Naive thymus-derived CD4-positive, alpha-beta T cell (primary cell): ENCODE measurements around the gene PEMT. TPM values are rescaled to one million over a fixed set of nuclear protein-coding genes. Genes with fewer than 3 reads are reported as not detected.

ENCODE experiments used
- ATAC-seq: fragments of 150-1000 bp; cut with Tn5 transposase; 2 replicates; pipeline ENCODE4 v1.10.0; 2021; ENCODE audit warnings: mild to moderate bottlenecking, moderate library complexity
- CTCF ChIA-PET: fragments of 350-600 bp; sonication (Branson Sonifier 250); formaldehyde crosslinking; loops from one replicate; lab custom pipeline; 2021; ENCODE audit warnings: antibody characterized with exemption; lab: Charles Lee
- POLR2A ChIA-PET: fragments of 350-600 bp; sonication (Branson Sonifier 250); formaldehyde crosslinking; loops from one replicate; lab custom pipeline; 2021; ENCODE audit warnings: antibody characterized with exemption, inconsistent platforms; lab: Charles Lee
- DNase-seq, 9 donors: peaks; one replicate each; pipeline versions ENCODE4 v3.0.0 to v3.0.0-alpha.2; 2020 to 2022; ENCODE audit warnings: mixed read lengths in 1 of 9
- H3K27ac ChIP-seq: one replicate; pipeline ENCODE4 v1.7.0; 2013; ENCODE audit warnings: mild to moderate bottlenecking, low read depth, low read length, moderate library complexity
- H3K27me3 ChIP-seq, 2 donors: one replicate each; pipeline ENCODE4 v1.7.0; 2013; ENCODE audit warnings: low read length in 2 of 2, mild to moderate bottlenecking in 2 of 2, moderate library complexity in 2 of 2; ENCODE audit not compliant: control insufficient read depth in 2 of 2, insufficient read depth in 2 of 2
- H3K36me3 ChIP-seq, 3 experiments: 1 replicate in 2 of 3; 2 replicates in 1 of 3; pipeline ENCODE4 v1.7.0; 2013; ENCODE audit warnings: low read length in 3 of 3, mild to moderate bottlenecking in 3 of 3, moderate library complexity in 1 of 3; ENCODE audit not compliant: insufficient read depth in 3 of 3, control insufficient read depth in 2 of 3
- H3K4me1 ChIP-seq, 2 donors: one replicate each; pipeline ENCODE4 v1.7.0; 2013; ENCODE audit warnings: low read length in 2 of 2, mild to moderate bottlenecking in 2 of 2, moderate library complexity in 1 of 2; ENCODE audit not compliant: control insufficient read depth in 2 of 2, insufficient read depth in 2 of 2
- H3K4me3 ChIP-seq: 2 replicates; pipeline ENCODE4 v1.7.0; 2013; ENCODE audit warnings: mild to moderate bottlenecking, low read length
- H3K9me3 ChIP-seq, 3 experiments: 1 replicate in 2 of 3; 2 replicates in 1 of 3; pipeline ENCODE4 v1.7.0; 2013; ENCODE audit warnings: low read length in 3 of 3; ENCODE audit not compliant: control insufficient read depth in 2 of 3
- H3K27ac Mint-ChIP-seq, 9 donors: one replicate each; pipeline ENCODE4 v1.8.0; 2020 to 2022; ENCODE audit warnings: mixed read lengths in 9 of 9, mild to moderate bottlenecking in 8 of 9, moderate library complexity in 5 of 9, inconsistent platforms in 2 of 9
- H3K27me3 Mint-ChIP-seq, 5 donors: one replicate each; pipeline ENCODE4 v1.8.0; 2021 to 2022; ENCODE audit warnings: mixed read lengths in 5 of 5, mild to moderate bottlenecking in 1 of 5
- H3K36me3 Mint-ChIP-seq, 5 donors: one replicate each; pipeline ENCODE4 v1.8.0; 2020 to 2022; ENCODE audit warnings: mixed read lengths in 5 of 5, mild to moderate bottlenecking in 3 of 5, inconsistent platforms in 1 of 5
- H3K4me1 Mint-ChIP-seq, 7 donors: one replicate each; pipeline ENCODE4 v1.8.0; 2020 to 2022; ENCODE audit warnings: mixed read lengths in 7 of 7, mild to moderate bottlenecking in 3 of 7, inconsistent platforms in 1 of 7
- H3K4me3 Mint-ChIP-seq, 10 donors: one replicate each; pipeline ENCODE4 v1.8.0; 2020 to 2022; ENCODE audit warnings: mild to moderate bottlenecking in 10 of 10, mixed read lengths in 10 of 10, moderate library complexity in 6 of 10, inconsistent platforms in 2 of 10
- H3K9me3 Mint-ChIP-seq, 11 donors: one replicate each; pipeline ENCODE4 v1.8.0; 2020 to 2022; ENCODE audit warnings: mixed read lengths in 11 of 11, mild to moderate bottlenecking in 4 of 11, inconsistent platforms in 1 of 11, moderate library complexity in 1 of 11
- intact Hi-C, 2 donors: fragments of 100-400 bp; cut with micrococcal nuclease; formaldehyde crosslinking; loops; one replicate each; pipeline ENCODE4 v1.15.1; 2023
- polyA plus RNA-seq, 2 donors: library from polyadenylated mRNA; unstranded; fragments of 300-500 nt; fragmentation: Illumina TruSeq; gene quantifications; one replicate each; pipeline ENCODE4 v1.2.3, GENCODE V29; 2021
- total RNA-seq, 6 experiments: library from RNA in 5 of 6; stranded (reverse) in 5 of 6; gene quantifications; 1 replicate in 5 of 6; 2 replicates in 1 of 6; pipeline ENCODE4 v1.2.3 and lab custom pipeline; 2021 to 2026

Gene PEMT
- total and polyA plus RNA-seq, 7 experiments from 2014 or later = 9.5 to 34.1 (median 12.3) TPM

GRCh38 chr17:17598003-17598402 lies 6.5 kb upstream of the PEMT start:
- intact Hi-C loops = loop anchor here (10.0 kb wide), 3 partner anchors 237 to 1257 kb away; partner anchors contain the start of genes PRPSAP2 (in 1 of the 2), SMCR8 (in 1 of the 2), SREBF1 (in 1 of the 2) and TOP3A (in 1 of the 2)
- no peaks in the 10 kb centered on the region for H3K27me3 ChIP-seq
- H3K27ac ChIP-seq = no peak overlapping the region
- ATAC-seq (no peak), DNase-seq (no peak)
- peak overlapping the region in 1 of 9 donors; percentile 59 for H3K27ac Mint-ChIP-seq
- no peak overlapping the region for H3K4me3 Mint-ChIP-seq
- H3K9me3 Mint-ChIP-seq = no peaks in the 10 kb centered on the region
- no peak overlapping the region for H3K4me3 ChIP-seq
- H3K9me3 ChIP-seq = no peaks in the 10 kb centered on the region
- peaks cover 0 to 1% of the 10 kb centered on the region in 2 donors for H3K4me1 ChIP-seq
- H3K27me3 Mint-ChIP-seq = no peaks in the 10 kb centered on the region
- no peaks in the 10 kb centered on the region for H3K36me3 ChIP-seq
- ChIA-PET CTCF (interaction anchor here (0.7 kb wide), 1 partner anchor 93 kb away, joined by 4 read pairs; no protein-coding TSS in a partner anchor), POLR2A (no interaction called here)
- H3K36me3 Mint-ChIP-seq = no peaks in the 10 kb centered on the region
- H3K4me1 Mint-ChIP-seq = peaks cover 0 to 10% (median 0%) of the 10 kb centered on the region in 7 donors

- no peak for ATAC-seq
These were observed 4.2 kb upstream of the PEMT start for GRCh38 chr17:17595755-17596154.

GRCh38 chr17:17593222-17593620 lies 1.7 kb upstream of the PEMT start:
- intact Hi-C loops = loop anchor here (5.0 to 10.0 kb wide), 4 partner anchors 242 to 1262 kb away; partner anchors contain the start of genes PRPSAP2 (in 1 of the 2), SMCR8 (in 1 of the 2), SREBF1 (in 1 of the 2) and TOP3A (in 1 of the 2)
- Histone ChIP-seq H3K4me3 (no peak overlapping the region), H3K9me3 (no peaks in the 10 kb centered on the region), H3K4me1 (peaks cover 16 to 18% of the 10 kb centered on the region in 2 donors), H3K27me3 (no peaks in the 10 kb centered on the region), H3K36me3 (no peaks in the 10 kb centered on the region), H3K27ac (peak overlapping the region; percentile 79)
- ATAC-seq (no peak), DNase-seq (no peak)
- H3K9me3 Mint-ChIP-seq = no peaks in the 10 kb centered on the region
- H3K36me3 Mint-ChIP-seq = peaks cover 0 to 2% (median 0%) of the 10 kb centered on the region in 5 donors
- peak overlapping the region in 5 of 9 donors; percentile 8 to 96 (median 93) for H3K27ac Mint-ChIP-seq
- ChIA-PET POLR2A (no interaction called here), CTCF (interaction anchor here (0.6 kb wide), 1 partner anchor 46 kb away, joined by 3 read pairs; no protein-coding TSS in a partner anchor)
- H3K27me3 Mint-ChIP-seq = no peaks in the 10 kb centered on the region
- peak overlapping the region in 6 of 10 donors; percentile 87 to 99 (median 93) for H3K4me3 Mint-ChIP-seq
- H3K4me1 Mint-ChIP-seq = peaks cover 14 to 32% (median 19%) of the 10 kb centered on the region in 7 donors

More at GRCh38 chr17:17595755-17596154, 4.2 kb upstream of the PEMT start:
- intact Hi-C loops = loop anchor here (10.0 kb wide), 3 partner anchors 239 to 1259 kb away; partner anchors contain the start of genes PRPSAP2 (in 1 of the 2), SMCR8 (in 1 of the 2), SREBF1 (in 1 of the 2) and TOP3A (in 1 of the 2)
- H3K4me1 ChIP-seq = peaks cover 9 to 10% of the 10 kb centered on the region in 2 donors
- no peak for DNase-seq
- Mint-ChIP-seq H3K4me3 (no peak overlapping the region), H3K36me3 (peaks cover 0 to 2% (median 0%) of the 10 kb centered on the region in 5 donors), H3K27ac (peak overlapping the region in 2 of 9 donors; percentile 49), H3K4me1 (peaks cover 8 to 24% (median 11%) of the 10 kb centered on the region in 7 donors), H3K27me3 (no peaks in the 10 kb centered on the region), H3K9me3 (no peaks in the 10 kb centered on the region)
- ChIA-PET CTCF (interaction anchor here (0.6 to 0.9 kb wide), 2 partner anchors 99 to 1223 kb away, joined by 3 read pairs; no protein-coding TSS in a partner anchor), POLR2A (no interaction called here)
- no peak overlapping the region for H3K27ac ChIP-seq
- no peaks in the 10 kb centered on the region for H3K36me3 ChIP-seq
- no peaks in the 10 kb centered on the region for H3K9me3 ChIP-seq
- no peaks in the 10 kb centered on the region for H3K27me3 ChIP-seq
- no peak overlapping the region for H3K4me3 ChIP-seq

GRCh38 chr17:17590883-17591354 lies 589 bp downstream of the PEMT start:
- no peaks in the 10 kb centered on the region for H3K36me3 ChIP-seq
- Mint-ChIP-seq H3K4me3 (peak overlapping the region; percentile 87 to 99 (median 93)), H3K4me1 (peaks cover 17 to 32% (median 18%) of the 10 kb centered on the region in 7 donors), H3K36me3 (peaks cover 0 to 2% (median 0%) of the 10 kb centered on the region in 5 donors), H3K9me3 (no peaks in the 10 kb centered on the region), H3K27me3 (no peaks in the 10 kb centered on the region), H3K27ac (peak overlapping the region; percentile 86 to 100 (median 93))
- ChIA-PET CTCF (no interaction called here), POLR2A (interaction anchor here (1.3 to 2.1 kb wide), 2 partner anchors 94 to 1152 kb away, joined by 4 to 9 read pairs; partner anchors contain the start of gene RASD1)
- H3K27me3 ChIP-seq = no peaks in the 10 kb centered on the region
- intact Hi-C loops = loop anchor here (1.0 to 10.0 kb wide), 16 partner anchors 22 to 1264 kb away; partner anchors contain the start of genes ATPAF2 (in 2 of the 2), DRC3 (in 2 of the 2), DRG2 (in 2 of the 2) and GID4 (in 2 of the 2)
- peaks cover 16 to 18% of the 10 kb centered on the region in 2 donors for H3K4me1 ChIP-seq
- ATAC-seq (no peak), DNase-seq (peak in 2 of 9 donors; percentile 8 to 27)
- H3K27ac ChIP-seq = peak overlapping the region; percentile 79
- H3K4me3 ChIP-seq = peak overlapping the region; percentile 93
- no peaks in the 10 kb centered on the region for H3K9me3 ChIP-seq

GRCh38 chr17:17590141-17590751 lies 1.3 kb downstream of the PEMT start:
- Mint-ChIP-seq H3K27ac (peak overlapping the region; percentile 77 to 100 (median 93)), H3K36me3 (peaks cover 0 to 2% (median 0%) of the 10 kb centered on the region in 5 donors), H3K4me3 (peak overlapping the region; percentile 87 to 99 (median 93)), H3K27me3 (no peaks in the 10 kb centered on the region), H3K9me3 (no peaks in the 10 kb centered on the region), H3K4me1 (peaks cover 17 to 32% (median 18%) of the 10 kb centered on the region in 7 donors)
- peak overlapping the region; percentile 79 for H3K27ac ChIP-seq
- H3K4me3 ChIP-seq = peak overlapping the region; percentile 93
- H3K27me3 ChIP-seq = no peaks in the 10 kb centered on the region
- intact Hi-C loops = loop anchor here (2.0 to 10.0 kb wide), 6 partner anchors 23 to 1265 kb away; partner anchors contain the start of genes PRPSAP2 (in 1 of the 2), SMCR8 (in 1 of the 2), SREBF1 (in 1 of the 2) and TOP3A (in 1 of the 2)
- ATAC-seq = no peak
- H3K4me1 ChIP-seq = peaks cover 16 to 18% of the 10 kb centered on the region in 2 donors
- ChIA-PET CTCF (no interaction called here), POLR2A (interaction anchor here (0.7 to 2.1 kb wide), 3 partner anchors 94 to 1152 kb away, joined by 4 to 9 read pairs (median 4); partner anchors contain the start of gene RASD1)
- no peak for DNase-seq
- H3K9me3 ChIP-seq = no peaks in the 10 kb centered on the region
- no peaks in the 10 kb centered on the region for H3K36me3 ChIP-seq

- no peak for DNase-seq
- H3K9me3 Mint-ChIP-seq = no peaks in the 10 kb centered on the region
- peaks cover 15 to 16% of the 10 kb centered on the region in 2 donors for H3K4me1 ChIP-seq
- CTCF ChIA-PET = interaction anchor here (0.5 kb wide), 1 partner anchor 630 kb away, joined by 3 read pairs; no protein-coding TSS in a partner anchor
- H3K27me3 Mint-ChIP-seq = no peaks in the 10 kb centered on the region
- no peaks in the 10 kb centered on the region for H3K9me3 ChIP-seq
- no peak overlapping the region for H3K4me3 ChIP-seq
- no peak for ATAC-seq
- H3K27ac ChIP-seq = no peak overlapping the region
- H3K36me3 Mint-ChIP-seq = peaks cover 0 to 2% (median 0%) of the 10 kb centered on the region in 5 donors
- POLR2A ChIA-PET = no interaction called here
- no peaks in the 10 kb centered on the region for H3K36me3 ChIP-seq
- intact Hi-C loops = no loop called here
- H3K4me3 Mint-ChIP-seq = no peak overlapping the region
- no peaks in the 10 kb centered on the region for H3K27me3 ChIP-seq
- H3K27ac Mint-ChIP-seq = no peak overlapping the region
- peaks cover 17 to 22% (median 18%) of the 10 kb centered on the region in 7 donors for H3K4me1 Mint-ChIP-seq
These were observed 3.7 kb downstream of the PEMT start for GRCh38 chr17:17587614-17588337.
